ENCODE measurements around the gene GRB2.

GRB2 gene

DNA sequence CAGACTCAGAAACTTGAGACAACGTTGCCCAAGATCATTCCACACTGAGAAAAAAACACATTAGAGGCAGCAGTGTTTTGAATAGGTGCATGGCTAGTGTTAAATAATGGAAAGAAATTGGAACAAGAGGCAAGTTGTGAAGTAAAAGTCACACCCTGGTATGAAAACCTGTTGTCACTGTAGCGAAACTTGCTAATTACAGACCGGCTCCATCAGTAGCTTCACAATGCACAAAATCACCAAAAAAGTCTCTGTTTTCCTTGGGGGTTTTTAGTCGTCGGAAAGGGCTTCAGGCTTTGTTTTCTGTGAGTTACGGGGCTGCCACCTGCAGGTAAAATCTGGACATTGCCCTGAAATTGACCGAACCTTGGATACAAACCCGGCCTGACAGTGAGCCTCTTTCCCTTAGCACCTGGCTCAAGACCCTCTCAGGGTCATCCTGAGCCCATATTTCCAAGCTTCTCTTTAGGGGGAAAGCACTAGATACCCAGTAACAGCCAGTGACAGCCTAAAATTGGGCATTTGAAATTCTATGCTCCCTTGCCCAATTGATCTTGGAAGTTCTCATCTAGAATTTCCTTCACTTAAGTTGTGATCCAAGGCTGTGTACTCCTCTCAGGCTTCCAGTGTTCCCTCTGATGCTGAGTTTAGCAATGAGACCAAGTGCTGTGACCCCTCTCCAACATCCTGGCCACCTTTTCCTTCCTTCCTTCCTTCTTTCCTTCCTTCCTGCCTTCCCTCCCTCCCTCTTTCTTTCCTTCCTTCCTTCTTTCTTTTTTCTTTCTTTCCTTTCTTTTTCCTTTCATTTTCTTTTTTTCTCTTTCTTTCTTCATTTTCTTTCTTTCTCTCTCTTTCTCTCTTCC, 7.2 kb upstream of the GRB2 start:
- peak; percentile 47 for DNase-seq

DNA sequence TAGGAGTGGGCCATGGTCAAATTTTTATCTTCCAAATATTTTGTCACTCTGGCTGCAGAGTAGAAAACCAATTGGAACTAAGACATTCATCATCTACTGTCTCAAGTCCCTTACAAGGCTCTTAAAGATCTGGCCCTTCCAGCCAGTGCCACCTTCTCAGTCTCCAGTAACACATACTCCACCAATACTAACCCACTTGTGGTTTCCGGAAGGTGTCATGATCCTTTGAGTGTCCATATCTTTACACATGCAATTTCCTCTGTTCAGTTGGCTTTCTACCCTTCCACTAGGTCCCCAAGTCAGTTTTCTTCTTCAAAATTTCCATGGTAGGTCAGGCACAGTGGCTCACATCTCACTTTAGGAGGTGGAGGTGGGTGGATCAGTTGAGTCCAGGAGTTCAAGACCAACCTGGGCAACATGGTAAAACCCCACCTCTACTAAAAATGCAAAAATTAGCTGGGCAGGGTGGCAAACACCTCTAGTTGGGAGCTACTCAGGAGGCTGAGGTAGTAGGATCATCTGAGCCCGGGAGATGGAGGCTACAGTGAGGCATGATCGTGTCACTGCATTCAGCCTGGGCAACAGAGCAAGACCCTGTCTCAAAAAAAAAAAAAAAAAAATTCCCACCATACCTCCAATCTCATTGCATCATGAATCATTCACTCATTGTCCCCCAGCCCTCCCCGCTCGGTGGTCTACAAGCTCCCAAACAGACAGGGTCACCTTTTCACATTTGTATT, 6.0 kb upstream of the GRB2 start:
- DNase-seq, result no peak

- no peak for DNase-seq
These were observed 4.7 kb upstream of the GRB2 start for GRCh38 chr17:75410141-75410540.

DNA sequence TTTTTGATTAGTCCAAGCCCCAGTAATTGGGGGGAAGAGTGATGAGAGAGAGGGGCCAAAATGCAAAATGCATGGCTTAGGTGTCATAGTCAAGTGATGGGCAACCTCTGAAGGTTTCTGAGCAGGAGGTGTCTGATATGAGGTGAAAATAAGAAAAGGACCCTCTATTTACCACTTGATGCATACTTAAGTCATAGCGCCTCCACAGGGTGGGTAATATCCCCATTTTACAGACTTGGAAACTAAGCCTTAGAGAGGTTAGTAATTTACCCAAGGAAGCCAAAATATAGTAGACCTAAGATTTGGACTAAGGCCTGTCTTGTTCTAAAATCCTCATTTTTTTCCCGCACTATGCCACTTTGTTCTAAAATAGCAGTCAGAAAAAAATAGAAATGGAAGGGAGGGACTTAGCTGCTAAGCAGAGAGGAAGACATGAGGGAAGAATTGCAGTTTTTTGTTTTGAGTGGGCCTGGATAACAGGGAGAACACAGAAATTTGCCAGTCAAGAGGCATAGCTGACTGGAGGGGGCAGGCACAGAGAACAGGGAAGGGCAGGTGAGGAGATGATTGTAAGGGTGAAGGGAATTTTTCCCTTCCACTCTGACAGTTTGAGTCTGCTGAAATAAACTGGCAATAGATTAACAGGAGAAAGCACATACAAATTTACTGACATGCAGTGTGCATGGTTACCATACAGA, 2.3 kb upstream of the GRB2 start:
- no peak for DNase-seq

DNA sequence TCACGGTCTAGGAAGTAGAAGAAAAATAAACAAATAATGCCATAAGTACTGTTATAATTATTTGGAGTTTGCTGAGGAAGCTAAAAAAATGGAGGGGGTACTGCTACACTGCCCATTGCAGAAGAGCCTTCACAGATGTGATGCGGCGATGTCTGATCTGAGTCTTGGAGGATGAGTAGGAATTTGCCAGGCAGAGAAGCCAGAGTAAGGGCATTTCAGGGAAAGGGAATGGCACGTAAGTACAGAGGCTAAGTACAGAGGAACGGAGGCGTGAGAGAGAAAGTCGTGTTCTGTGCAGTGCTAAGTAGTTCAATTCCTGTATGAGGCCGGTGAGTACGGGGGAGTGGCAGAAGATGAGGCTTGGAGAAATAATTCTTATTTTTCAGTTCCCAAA, 741 bp upstream of the GRB2 start:
- DNase-seq, result no peak

- DNase-seq, result no peak
These were observed 630 bp downstream of the GRB2 start for GRCh38 chr17:75404731-75405364.

DNA sequence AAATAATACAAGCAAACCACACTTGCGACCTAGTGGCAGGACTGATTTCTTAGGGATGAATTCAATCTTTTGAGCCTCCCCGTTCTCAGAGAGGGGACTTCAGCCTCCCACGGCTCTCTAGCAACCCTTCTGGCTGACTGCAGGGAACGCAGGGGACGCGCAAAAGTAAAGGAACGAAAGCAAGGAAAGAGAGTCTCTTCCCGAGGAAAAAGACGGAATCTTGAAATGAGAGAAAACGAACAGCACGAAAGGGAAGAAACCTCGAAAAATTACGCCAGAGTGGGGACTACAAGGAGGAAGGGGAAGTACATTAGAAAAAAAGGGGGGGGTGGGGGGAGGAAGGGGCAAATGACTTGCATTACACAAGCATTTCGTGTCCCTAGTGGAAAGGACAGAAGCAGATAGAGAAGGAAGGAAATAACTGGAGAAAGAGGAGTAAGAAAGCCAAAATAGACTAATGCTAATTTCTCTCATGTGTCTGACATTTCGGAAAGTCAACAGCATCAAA, 1.2 kb downstream of the GRB2 start:
- peak; percentile 20 for DNase-seq

GRCh38 chr17:75403131-75403530, 2.3 kb downstream of the GRB2 start:
- DNase-seq, result no peak

- DNase-seq, result no peak
These were observed 3.5 kb downstream of the GRB2 start for GRCh38 chr17:75402026-75402425.

DNA sequence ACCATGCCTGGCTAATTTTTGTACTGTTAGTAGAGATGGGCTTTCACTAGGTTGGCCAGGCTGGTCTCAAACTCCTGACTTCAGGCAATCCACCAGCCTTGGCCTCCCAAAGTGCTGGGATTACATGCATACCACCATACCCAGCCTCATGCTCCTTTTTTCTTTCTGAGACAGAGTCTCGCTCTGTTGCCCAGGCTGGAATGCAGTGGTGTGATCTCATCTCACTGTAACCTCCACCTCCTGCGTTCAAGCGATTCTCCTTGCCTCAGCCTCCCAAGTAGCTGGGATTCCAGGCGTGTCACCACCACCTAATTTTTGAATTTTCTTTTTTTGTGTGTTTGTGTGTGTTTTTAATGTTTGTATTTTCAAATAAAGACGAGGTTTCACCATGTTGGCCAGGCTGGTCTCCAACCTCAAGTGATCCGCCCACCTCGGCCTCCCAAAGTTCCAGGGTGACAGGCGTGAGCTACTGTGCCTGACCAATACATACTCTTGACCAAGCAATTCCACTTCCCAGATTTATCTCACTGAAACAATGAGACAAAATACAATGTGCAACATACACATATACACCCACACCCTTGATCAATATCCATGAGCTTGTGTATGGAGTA, 5.0 kb downstream of the GRB2 start:
- no peak for DNase-seq

GRCh38 chr17:75398279-75398678, 7.2 kb downstream of the GRB2 start:
- DNase-seq, result no peak

DNA sequence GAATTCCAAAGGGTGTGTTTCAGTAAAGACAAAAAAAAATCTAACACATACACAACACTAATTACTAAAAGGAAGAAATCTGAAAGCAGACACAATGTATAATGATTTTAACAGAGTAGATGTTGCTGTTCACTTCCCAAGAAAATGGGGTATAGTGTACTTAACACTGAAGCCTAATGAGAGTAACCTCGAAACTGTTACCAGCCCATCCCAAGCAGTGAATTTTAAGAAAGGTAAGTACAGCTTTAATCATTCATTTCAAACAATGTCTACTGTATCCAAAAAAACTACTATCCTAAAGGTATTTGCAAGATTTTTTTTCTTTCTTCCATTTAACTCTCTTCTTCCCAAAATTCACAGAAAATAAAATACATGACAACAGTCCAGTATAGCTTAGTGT, 8.3 kb downstream of the GRB2 start:
- no peak for DNase-seq

DNA sequence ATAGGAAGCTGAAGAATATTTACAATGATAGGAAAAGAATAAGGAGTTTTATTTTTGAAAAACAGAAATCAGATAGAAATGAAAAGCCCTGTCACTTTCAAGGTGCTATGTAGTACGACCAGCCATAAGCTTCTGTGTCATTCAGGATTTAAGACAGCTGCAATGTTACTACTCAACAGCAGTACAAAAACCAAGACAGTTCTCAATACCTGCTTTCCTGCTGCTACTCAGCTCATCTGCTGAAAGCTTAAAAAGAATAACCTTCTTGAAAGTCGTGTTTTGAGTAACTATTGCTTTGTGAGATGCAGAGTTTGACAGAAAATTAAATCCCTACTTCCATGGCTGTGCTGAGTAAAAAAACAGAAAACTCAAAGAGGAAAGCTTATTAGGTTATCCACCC, 8.7 kb downstream of the GRB2 start:
- no peak for DNase-seq

DNA sequence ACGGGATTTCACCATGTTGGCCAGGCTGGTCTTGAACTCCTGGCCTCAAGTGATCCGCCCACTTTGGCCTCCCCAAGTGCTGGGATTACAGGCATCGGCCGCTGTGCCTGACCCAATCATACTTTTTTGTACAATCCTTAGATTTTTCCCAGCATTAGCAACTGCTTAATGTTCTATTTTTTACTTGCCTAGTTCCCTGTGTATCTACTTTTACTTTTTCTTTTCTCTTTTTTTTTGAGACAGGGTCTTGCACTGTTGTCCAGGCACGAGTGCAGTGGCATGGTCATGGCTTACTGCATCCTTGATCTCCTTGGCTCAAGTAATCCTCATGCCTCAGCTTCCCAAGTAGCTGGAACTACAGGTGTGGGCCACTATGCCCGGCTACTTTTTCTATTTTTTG, 9.5 kb downstream of the GRB2 start:
- DNase-seq, result no peak

- no peak for DNase-seq
These were observed 11.1 kb downstream of the GRB2 start for GRCh38 chr17:75394332-75394918.

DNA sequence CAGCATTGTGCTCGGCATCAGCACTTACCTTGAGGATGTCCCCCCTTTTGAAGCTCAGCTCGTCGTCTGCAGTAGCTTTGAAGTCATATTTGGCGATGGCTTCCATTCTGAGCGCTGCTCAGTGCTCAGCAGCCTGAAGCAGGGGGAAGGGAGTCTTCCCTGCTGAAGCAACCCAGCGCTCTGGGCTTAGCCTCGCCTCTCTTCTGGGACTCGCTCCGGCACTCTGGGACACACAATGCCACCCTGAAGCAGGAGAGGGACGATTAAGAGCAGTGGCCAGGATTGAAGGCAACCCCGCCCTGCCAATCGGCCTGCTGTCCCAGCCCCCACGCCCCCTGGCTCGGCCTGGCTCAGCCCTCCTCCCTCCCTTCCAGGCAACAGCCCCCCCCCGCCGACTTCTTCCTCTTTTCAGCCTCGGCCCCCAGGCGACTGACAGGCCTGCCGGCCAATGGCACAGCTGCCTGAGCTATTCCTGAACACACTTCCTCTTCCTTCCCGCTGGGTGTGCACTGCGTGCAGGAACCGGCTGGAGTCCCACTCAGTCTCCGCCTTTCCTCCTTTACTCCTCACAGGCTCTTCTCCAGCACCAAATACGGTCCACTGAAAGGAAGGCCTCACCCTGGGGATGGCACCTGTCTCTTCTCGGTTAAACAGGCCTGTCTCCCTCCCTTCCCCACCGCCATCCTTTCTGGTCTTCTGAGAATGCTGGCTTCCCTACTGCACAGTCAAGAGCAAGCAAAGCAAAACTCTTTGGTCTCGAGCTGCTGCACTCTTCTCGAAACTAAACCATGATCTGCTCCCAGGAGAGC, 11.8 kb downstream of the GRB2 start:
- DNase-seq, result peak; percentile 98

DNA sequence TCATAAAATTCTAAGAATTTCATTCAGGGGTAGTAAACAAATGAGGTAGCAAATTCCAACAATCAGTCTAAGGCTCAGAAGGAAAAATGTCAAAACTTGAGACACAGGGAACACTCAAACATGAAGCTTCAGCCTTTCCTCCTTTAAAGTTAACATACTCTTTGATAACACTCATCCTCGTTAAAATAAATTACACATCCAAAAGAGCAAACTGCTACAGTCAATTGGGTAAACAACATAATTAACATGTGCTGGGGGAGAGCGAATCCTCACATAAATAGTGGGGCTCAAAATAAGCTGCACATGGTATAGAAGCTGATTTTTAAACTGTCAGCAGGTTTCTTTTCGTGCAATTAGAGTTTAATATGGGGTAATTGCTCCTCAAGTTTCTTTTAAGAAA, 12.9 kb downstream of the GRB2 start:
- no peak for DNase-seq

GRCh38 chr17:75390982-75391381, 14.5 kb downstream of the GRB2 start:
- no peak for DNase-seq

DNA sequence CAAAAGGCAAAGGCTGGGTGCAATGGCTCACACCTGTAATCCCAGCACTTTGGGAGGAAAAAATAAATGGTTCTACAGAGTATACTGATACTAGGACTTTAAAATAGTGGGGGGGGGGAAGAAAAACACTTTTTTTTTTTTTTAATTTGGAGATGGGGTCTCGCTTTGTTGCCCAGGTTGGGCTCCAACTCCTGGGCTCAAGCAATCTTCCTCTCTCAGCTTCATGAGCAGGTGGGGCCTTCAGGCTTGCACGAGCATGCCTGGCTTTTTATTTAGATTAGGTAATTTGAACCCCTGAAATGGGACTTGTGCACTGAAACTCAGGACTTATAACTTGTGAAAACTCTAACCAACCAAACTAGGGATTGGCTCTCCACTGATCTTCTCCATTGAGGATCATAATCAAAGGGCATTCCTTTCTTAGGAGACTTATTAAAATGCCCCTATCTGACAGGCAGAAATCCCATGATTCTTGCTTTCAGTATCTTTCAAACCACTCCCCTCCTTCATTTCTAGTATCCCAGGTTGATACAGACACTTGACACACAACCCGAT, 16.9 kb downstream of the GRB2 start:
- no peak for DNase-seq

DNA sequence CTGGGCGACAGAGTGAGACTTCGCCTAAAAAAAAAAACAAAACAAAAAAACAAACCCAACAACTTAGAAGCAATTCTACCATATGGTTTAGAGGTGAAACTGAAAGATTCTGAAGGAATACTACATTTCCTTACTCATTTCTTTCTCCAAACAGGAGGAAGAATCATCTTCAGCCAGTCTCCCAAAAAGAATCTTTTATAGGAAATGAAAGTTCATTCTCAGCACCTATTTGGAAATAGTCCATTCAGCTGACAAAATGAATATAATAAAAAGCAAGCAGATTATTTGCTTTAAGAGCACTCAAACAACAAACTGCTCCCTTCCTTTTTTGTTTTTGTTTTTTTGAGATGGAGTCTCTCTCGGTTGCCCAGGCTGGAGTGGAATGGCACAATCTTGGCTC, 17.7 kb downstream of the GRB2 start:
- DNase-seq, result no peak

- no peak for DNase-seq
These were observed 19.0 kb downstream of the GRB2 start for GRCh38 chr17:75386430-75386829.
